Measurements from ENCODE around the gene ECHDC3. TPM values are rescaled to one million over a fixed set of nuclear protein-coding genes. Genes with fewer than 3 reads are reported as not detected.
A peak's percentile ranks its signal among the peaks of the same experiment; 100 is the strongest.

Gene ECHDC3
- total and polyA plus RNA-seq, 2 of the 13 experiments (the other 11 are each of a cell fraction or from before 2014, with no cell fraction given) = not detected

GRCh38 chr10:11787374-11787773 lies 45.2 kb downstream of the ECHDC3 start (continued):
- TF ChIP-seq ARID3A (IDR thresholded peaks at IDR 0.05; ENCODE audit: low read depth, low read length) = no peak
- no peak for TF ChIP-seq IRF1 (CRISPR knock-in tag; IDR thresholded peaks at IDR 0.05; ENCODE audit: low read depth)
- no peak for TF ChIP-seq MIXL1 (CRISPR knock-in tag; IDR thresholded peaks at IDR 0.05)
- no peak for TF ChIP-seq SOX5 (CRISPR knock-in tag; IDR thresholded peaks at IDR 0.05; ENCODE audit: borderline replicate concordance)
- no peak for TF ChIP-seq DMAP1 (CRISPR knock-in tag; IDR thresholded peaks at IDR 0.05)
- TF ChIP-seq REL (CRISPR knock-in tag; conservative IDR thresholded peaks at IDR 0.05) = no peak

GRCh38 chr10:11787846-11788245 lies 45.7 kb downstream of the ECHDC3 start:
- no peak overlapping the region for H3K4me2 ChIP-seq (ENCODE audit: low read depth, low read length)
- CTCF ChIA-PET (ENCODE audit: low intra/inter-chr PET ratio, low total read pairs) = no interaction called here
- no peak for FAIRE-seq
- POLR2A ChIA-PET = interaction anchor here (0.6 kb wide), 1 partner anchor 32 kb away, joined by 3 read pairs; no protein-coding TSS in a partner anchor
- no peak for DNase-seq (ENCODE audit: low spot score)
- ATAC-seq = peak; percentile 17; the same call in 1 of the 3 replicates
- no peaks in the 10 kb centered on the region for H3K79me2 ChIP-seq (ENCODE audit: insufficient read depth, low read length)
- TF ChIP-seq ZNF687 (CRISPR knock-in tag; IDR thresholded peaks at IDR 0.05) (peak; percentile 15; the same call in 1 of the 2 replicates), PATZ1 (CRISPR knock-in tag; IDR thresholded peaks at IDR 0.05) (no peak), ZNF251 (CRISPR knock-in tag; IDR thresholded peaks at IDR 0.05) (no peak)
- H3K9ac ChIP-seq (ENCODE audit: insufficient read depth, low read depth, low read length) = no peak overlapping the region
- no peaks in the 10 kb centered on the region for H3K9me3 ChIP-seq (ENCODE audit: low read length)
- no peak overlapping the region for H3K27ac ChIP-seq (ENCODE audit: extremely low read length, insufficient read depth, low read length)
- H3K36me3 ChIP-seq (replicated peaks in 1 of 2; ENCODE audit: control insufficient read depth in 1 of 2, insufficient read depth in 2 of 2, low read length in 2 of 2) = no peaks in the 10 kb centered on the region
- H4K20me1 ChIP-seq (ENCODE audit: insufficient read depth, low read length) = no peaks in the 10 kb centered on the region
- H3K4me1 ChIP-seq (ENCODE audit: insufficient read depth, low read length) = peaks cover 7% of the 10 kb centered on the region
- in situ Hi-C loops (cut with HindIII; ENCODE audit: extremely low pct_ligation_motif_present, low pct_unique_long_range_greater_than_20kb) = no loop called here
- H3K27me3 ChIP-seq (ENCODE audit: control insufficient read depth in 1 of 2, insufficient read depth in 2 of 2, low read length in 2 of 2) = peaks cover 0 to 27% of the 10 kb centered on the region in 2 experiments; a peak in 3 of 5 replicates
- no peak overlapping the region for H2AFZ ChIP-seq (ENCODE audit: low read length)
- BruUV-seq (replicated peaks) = no TSS peak
- intact Hi-C loops (cut with micrococcal nuclease; ENCODE audit: unreplicated experiment) = no loop called here
- H3K4me3 ChIP-seq (replicated peaks in 1 of 3; ENCODE audit: insufficient read depth in 1 of 3, low read depth in 2 of 3, low read length in 3 of 3) = no peak overlapping the region; a peak in 1 of 6 replicates
- 16% methylated on average over 4 of the region's 10 CpGs for WGBS (ENCODE audit: low lambda C conversion rate)

Data from HepG2 (cell line).